ENCODE results near the gene MOSMO. TPM values are rescaled to one million over a fixed set of nuclear protein-coding genes. Genes with fewer than 3 reads are reported as not detected.

Gene MOSMO
- total and polyA plus RNA-seq, 2 of the 4 experiments (the other 2 are of a cell fraction), result 10.5 to 16.0 TPM

DNA sequence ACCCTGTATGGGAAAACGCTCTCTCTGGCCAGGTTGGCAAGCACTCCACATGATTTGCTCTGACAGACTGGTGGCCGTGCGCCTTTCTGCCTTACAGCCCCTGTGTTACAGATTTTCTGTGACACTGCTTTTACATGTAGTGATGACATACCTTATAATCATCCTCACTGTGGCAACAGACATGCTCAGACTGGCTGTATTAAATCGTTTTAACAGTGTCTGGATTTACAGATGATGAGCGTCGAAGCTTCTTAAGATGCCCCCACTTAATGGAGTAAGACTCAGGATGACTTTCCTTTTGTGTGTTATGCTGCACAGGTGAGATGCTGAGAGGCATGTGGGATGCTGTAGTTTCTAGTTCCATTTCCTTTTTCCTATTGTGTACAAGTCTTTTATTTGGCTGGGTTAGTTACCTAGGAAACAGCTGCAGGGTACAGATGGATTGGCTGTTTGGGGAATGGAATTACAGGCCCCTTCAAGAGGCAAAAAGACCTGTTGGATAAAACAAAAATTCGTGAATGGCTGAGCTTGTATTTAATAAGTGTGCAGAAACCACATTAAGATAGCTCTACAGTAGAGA, 63.5 kb downstream of the MOSMO start:
- H3K4me3 ChIP-seq (ENCODE audit: insufficient read depth, low read depth, low read length), result no peak overlapping the region
- H4K8ac ChIP-seq (ENCODE audit: low read depth in 2 of 2, low read length in 2 of 2), result peak overlapping the region in 1 of 2 experiments; percentile 11; a peak in 1 of 4 replicates
- H2AK5ac ChIP-seq (ENCODE audit: low read depth, low read length), result peak overlapping the region; percentile 72
- in situ Hi-C loops (cut with MboI; ENCODE audit: low sequenced_read_pairs), result loop anchor here (5.0 kb wide), 1 partner anchor 69 kb away; the partner anchor contains the start of gene PDZD9
- DNase-seq, result no peak
- no peak overlapping the region for H3K18ac ChIP-seq (ENCODE audit: low read depth, low read length)
- ChIA-PET CTCF (interaction anchor here (1.1 to 1.2 kb wide), 2 partner anchors 45 to 70 kb away, joined by 3 read pairs; no protein-coding TSS in a partner anchor), POLR2A (ENCODE audit: unreplicated experiment) (interaction anchor here (1.0 kb wide), 1 partner anchor 63 kb away, joined by 3 read pairs; the partner anchor contains the start of gene MOSMO)
- peaks cover 17% of the 10 kb centered on the region for H4K20me1 ChIP-seq (ENCODE audit: insufficient read depth, low read length)
- peak overlapping the region; percentile 32 for H2BK120ac ChIP-seq (ENCODE audit: low read depth, low read length)
- no CpG with 5 or more reads among the region's 7 CpGs for WGBS, 2 experiments (ENCODE audit: extremely low coverage in 2 of 2, insufficient read length in 1 of 2)
- H3K9me3 ChIP-seq (ENCODE audit: control insufficient read depth, insufficient read depth, low read length), result peaks cover 2% of the 10 kb centered on the region
- H4K91ac ChIP-seq (ENCODE audit: insufficient read depth, low read depth, low read length), result peak overlapping the region; percentile 25
- H3K9ac ChIP-seq (ENCODE audit: low read depth, low read length), result no peak overlapping the region
- no peak overlapping the region for H3K27ac ChIP-seq (ENCODE audit: insufficient read depth, low read length)
- no peak overlapping the region for H3K56ac ChIP-seq (ENCODE audit: extremely low read depth, insufficient read depth, low read length)
- peaks cover 30 to 55% of the 10 kb centered on the region in 2 experiments for H3K79me1 ChIP-seq (ENCODE audit: low read depth in 1 of 2, low read length in 2 of 2)
- H3K4me1 ChIP-seq (ENCODE audit: control insufficient read depth, insufficient read depth, low read length), result peaks cover 15% of the 10 kb centered on the region
- H3K27me3 ChIP-seq (ENCODE audit: control insufficient read depth, insufficient read depth, low read length), result no peaks in the 10 kb centered on the region
- peak overlapping the region; percentile 58; the same call in 1 of the 3 replicates for H2BK15ac ChIP-seq (ENCODE audit: low read depth, low read length)
- H3K36me3 ChIP-seq (ENCODE audit: control insufficient read depth, insufficient read depth, low read length), result peaks cover 3% of the 10 kb centered on the region; the same call in 1 of the 2 replicates
- no peak for ATAC-seq (ENCODE audit: low read depth)
- peak overlapping the region; percentile 44 for H2BK20ac ChIP-seq (ENCODE audit: low read depth, low read length)
- H2BK5ac ChIP-seq (ENCODE audit: low read depth, low read length, poor library complexity, severe bottlenecking), result no peak overlapping the region
- peaks cover 20% of the 10 kb centered on the region for H3K9me1 ChIP-seq (ENCODE audit: insufficient read depth, low read length)
- H3K4ac ChIP-seq (ENCODE audit: low read depth, low read length), result peak overlapping the region; percentile 73
- dilution Hi-C loops (cut with HindIII; ENCODE audit: low sequenced_read_pairs, unreplicated experiment), result no loop called here
- no peak overlapping the region for H3K4me2 ChIP-seq (ENCODE audit: low read depth, low read length)
- no peak overlapping the region for H2AFZ ChIP-seq (replicated peaks; ENCODE audit: low read length, poor library complexity)
- TF ChIP-seq MAZ (IDR thresholded peaks at IDR 0.05; ENCODE audit: borderline replicate concordance, low read depth, low read length), result no peak
- no peak for TF ChIP-seq ELK1 (IDR thresholded peaks at IDR 0.05; ENCODE audit: borderline replicate concordance, low read depth, low read length)
- TF ChIP-seq CTCF (conservative IDR thresholded peaks at IDR 0.05; ENCODE audit: low read depth, low read length), result no peak
- no peak for TF ChIP-seq BHLHE40 (IDR thresholded peaks at IDR 0.05; ENCODE audit: low read depth, low read length)
- TF ChIP-seq CEBPB (IDR thresholded peaks at IDR 0.05; ENCODE audit: low read depth, low read length), result no peak
- TF ChIP-seq POLR2A (IDR thresholded peaks at IDR 0.05; ENCODE audit: low read depth, low read length), result no peak
- TF ChIP-seq MAFK (IDR thresholded peaks at IDR 0.05; ENCODE audit: low read depth, low read length), result no peak
- TF ChIP-seq CHD1 (IDR thresholded peaks at IDR 0.05; ENCODE audit: low read depth, low read length), result no peak
- no peak for TF ChIP-seq FOS (IDR thresholded peaks at IDR 0.05; ENCODE audit: low read depth, low read length)
- TF ChIP-seq MXI1 (IDR thresholded peaks at IDR 0.05; ENCODE audit: borderline replicate concordance, low read depth, low read length), result no peak
- TF ChIP-seq RCOR1 (IDR thresholded peaks at IDR 0.05; ENCODE audit: insufficient replicate concordance, low read length), result no peak
- TF ChIP-seq NFE2L2 (IDR thresholded peaks at IDR 0.05; ENCODE audit: low read depth, low read length), result no peak
- peak overlapping the region; percentile 81 for H3K23ac ChIP-seq (ENCODE audit: low read depth, low read length)
- no TSS peak for BruUV-seq (replicated peaks)
- H4K5ac ChIP-seq (ENCODE audit: low read depth, low read length), result no peak overlapping the region
- peak overlapping the region; percentile 58; the same call in 1 of the 2 replicates for H3K14ac ChIP-seq (replicated peaks; ENCODE audit: low read depth, low read length)
- no peak overlapping the region for H2AK9ac ChIP-seq (replicated peaks; ENCODE audit: low read depth, low read length, poor library complexity)
- intact Hi-C loops (cut with micrococcal nuclease), result no loop called here
